OCI-LY7 (cell line): Measurements from ENCODE around the gene TAS2R40.

Experiments
- EZH2phosphoT487 ChIP-seq: fragments of 200-600 bp; sonication (generic); IDR thresholded peaks from 2 replicates; pipeline ENCODE4 v1.6.1; 2018; ENCODE audit warnings: low read depth, borderline replicate concordance, mild to moderate bottlenecking, mixed run types, antibody characterized with exemption, low read length, moderate library complexity, mixed read lengths
- TF ChIP-seq, protein P1 (sequence below): fragments of 200-600 bp; sonication (generic); conservative IDR thresholded peaks from 2 replicates; pipeline ENCODE4 v1.5.1; 2014; ENCODE audit warnings: mild to moderate bottlenecking, antibody characterized with exemption, low read length, moderate library complexity, mixed read lengths

DNA sequence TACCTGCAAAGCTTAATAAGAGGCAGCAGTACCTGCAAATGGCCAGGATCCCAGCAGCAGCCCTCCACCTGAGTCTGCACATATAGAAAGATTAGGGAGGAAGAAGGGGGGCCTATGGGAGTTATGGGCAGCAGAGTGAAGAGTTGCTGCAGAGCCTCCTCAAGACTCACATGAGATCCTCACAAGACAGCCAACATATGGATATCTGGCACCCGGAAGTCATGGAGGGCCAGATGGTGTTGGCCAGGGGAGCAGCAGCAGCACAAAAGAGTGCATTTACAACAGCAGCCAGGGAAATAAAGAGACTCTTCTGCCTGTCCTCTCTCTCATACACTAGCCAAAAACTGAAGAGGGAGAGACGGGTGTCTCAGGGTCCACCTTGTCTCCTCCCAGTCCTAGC, 4.0 kb upstream of the TAS2R40 start:
- TF ChIP-seq, protein P1, sequence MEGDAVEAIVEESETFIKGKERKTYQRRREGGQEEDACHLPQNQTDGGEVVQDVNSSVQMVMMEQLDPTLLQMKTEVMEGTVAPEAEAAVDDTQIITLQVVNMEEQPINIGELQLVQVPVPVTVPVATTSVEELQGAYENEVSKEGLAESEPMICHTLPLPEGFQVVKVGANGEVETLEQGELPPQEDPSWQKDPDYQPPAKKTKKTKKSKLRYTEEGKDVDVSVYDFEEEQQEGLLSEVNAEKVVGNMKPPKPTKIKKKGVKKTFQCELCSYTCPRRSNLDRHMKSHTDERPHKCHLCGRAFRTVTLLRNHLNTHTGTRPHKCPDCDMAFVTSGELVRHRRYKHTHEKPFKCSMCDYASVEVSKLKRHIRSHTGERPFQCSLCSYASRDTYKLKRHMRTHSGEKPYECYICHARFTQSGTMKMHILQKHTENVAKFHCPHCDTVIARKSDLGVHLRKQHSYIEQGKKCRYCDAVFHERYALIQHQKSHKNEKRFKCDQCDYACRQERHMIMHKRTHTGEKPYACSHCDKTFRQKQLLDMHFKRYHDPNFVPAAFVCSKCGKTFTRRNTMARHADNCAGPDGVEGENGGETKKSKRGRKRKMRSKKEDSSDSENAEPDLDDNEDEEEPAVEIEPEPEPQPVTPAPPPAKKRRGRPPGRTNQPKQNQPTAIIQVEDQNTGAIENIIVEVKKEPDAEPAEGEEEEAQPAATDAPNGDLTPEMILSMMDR = no peak
- TF ChIP-seq EZH2phosphoT487 = no peak
